BLaER1 treated with 17β-estradiol and CSF1 and Interleukin-3, amounts not matched to agents 10 nM and 100 nM (cell line): ENCODE results near the gene NCBP3.

ENCODE experiments used
- H3K27ac ChIP-seq, 11 experiments: shearing (Covaris generic); formaldehyde crosslinking; 2 replicates each; pipeline ENCODE4 v1.8.1; 2022
- H3K27me3 ChIP-seq, 11 experiments: shearing (Covaris generic); formaldehyde crosslinking; 2 replicates each; pipeline ENCODE4 v1.8.1; 2022
- H3K36me3 ChIP-seq, 11 experiments: shearing (Covaris generic); formaldehyde crosslinking; 2 replicates each; pipeline ENCODE4 v1.8.1; 2022
- H3K4me1 ChIP-seq, 10 experiments: shearing (Covaris generic); formaldehyde crosslinking; 2 replicates each; pipeline ENCODE4 v1.8.1; 2022
- H3K4me2 ChIP-seq, 11 experiments: shearing (Covaris generic); formaldehyde crosslinking; 2 replicates each; pipeline ENCODE4 v1.8.1; 2022
- H3K4me3 ChIP-seq, 10 experiments: shearing (Covaris generic); formaldehyde crosslinking; 2 replicates each; pipeline ENCODE4 v1.8.1; 2022
- H3K9ac ChIP-seq, 11 experiments: shearing (Covaris generic); formaldehyde crosslinking; 2 replicates each; pipeline ENCODE4 v1.8.1; 2022
- H3K9me3 ChIP-seq, 11 experiments: shearing (Covaris generic); formaldehyde crosslinking; replicated peaks in 1 of 11; 2 replicates each; pipeline ENCODE4 v1.8.1; 2022
- H4K20me1 ChIP-seq, 11 experiments: shearing (Covaris generic); formaldehyde crosslinking; 2 replicates each; pipeline ENCODE4 v1.8.1; 2022
- Cebpa-rat ChIP-seq, 11 experiments: shearing (Covaris generic); IDR thresholded peaks; 2 replicates each; pipeline ENCODE4 v1.8.1; 2022

Gene NCBP3

GRCh38 chr17:3887804-3888203 is 41.8 kb upstream of the NCBP3 start:
- peaks cover 0 to 27% (median 9%) of the 10 kb centered on the region in 11 experiments; a peak in 12 of 22 replicates for H4K20me1 ChIP-seq
- no peak for TF ChIP-seq Cebpa-rat (IDR thresholded peaks at IDR 0.05)
- peaks cover 0 to 22% (median 6%) of the 10 kb centered on the region in 11 experiments; a peak in 10 of 22 replicates for H3K36me3 ChIP-seq
- H3K4me1 ChIP-seq, result peaks cover 68 to 90% (median 78%) of the 10 kb centered on the region in 10 experiments
- H3K4me2 ChIP-seq, result peak overlapping the region; percentile 91 to 100 (median 99)
- peak overlapping the region in 3 of 10 experiments; percentile 30 to 62 (median 54); a peak in 6 of 20 replicates for H3K4me3 ChIP-seq
- peak overlapping the region in 10 of 11 experiments; percentile 39 to 75 (median 65); a peak in 20 of 22 replicates for H3K9ac ChIP-seq
- peaks cover 0 to 13% (median 9%) of the 10 kb centered on the region in 11 experiments; a peak in 7 of 22 replicates for H3K27me3 ChIP-seq
- peak overlapping the region in 10 of 11 experiments; percentile 57 to 90 (median 79); a peak in 19 of 22 replicates for H3K27ac ChIP-seq
- no peaks in the 10 kb centered on the region for H3K9me3 ChIP-seq

GRCh38 chr17:3887394-3887793 is 41.3 kb upstream of the NCBP3 start:
- no peak for TF ChIP-seq Cebpa-rat (IDR thresholded peaks at IDR 0.05)
- Histone ChIP-seq H3K27me3 (peaks cover 0 to 11% (median 8%) of the 10 kb centered on the region in 11 experiments; a peak in 7 of 22 replicates), H3K36me3 (peaks cover 0 to 27% (median 6%) of the 10 kb centered on the region in 11 experiments; a peak in 10 of 22 replicates), H3K9ac (peak overlapping the region in 10 of 11 experiments; percentile 39 to 75 (median 65); a peak in 21 of 22 replicates), H4K20me1 (peaks cover 0 to 27% (median 9%) of the 10 kb centered on the region in 11 experiments; a peak in 12 of 22 replicates), H3K4me2 (peak overlapping the region; percentile 91 to 100 (median 99)), H3K4me1 (peaks cover 67 to 90% (median 79%) of the 10 kb centered on the region in 10 experiments), H3K9me3 (no peaks in the 10 kb centered on the region), H3K4me3 (peak overlapping the region in 8 of 10 experiments; percentile 11 to 62 (median 42); a peak in 12 of 20 replicates), H3K27ac (peak overlapping the region in 10 of 11 experiments; percentile 57 to 90 (median 79); a peak in 21 of 22 replicates)

GRCh38 chr17:3886776-3887175 is 40.7 kb upstream of the NCBP3 start:
- Histone ChIP-seq H4K20me1 (peaks cover 0 to 24% (median 8%) of the 10 kb centered on the region in 11 experiments; a peak in 12 of 22 replicates), H3K4me2 (peak overlapping the region; percentile 91 to 100 (median 99)), H3K36me3 (peaks cover 0 to 30% (median 6%) of the 10 kb centered on the region in 11 experiments; a peak in 10 of 22 replicates), H3K4me3 (peak overlapping the region in 8 of 10 experiments; percentile 11 to 62 (median 42); a peak in 13 of 20 replicates), H3K9me3 (no peaks in the 10 kb centered on the region), H3K4me1 (peaks cover 61 to 84% (median 74%) of the 10 kb centered on the region in 10 experiments), H3K27me3 (peaks cover 0 to 5% (median 2%) of the 10 kb centered on the region in 11 experiments; a peak in 7 of 22 replicates), H3K9ac (peak overlapping the region in 10 of 11 experiments; percentile 39 to 75 (median 65); a peak in 21 of 22 replicates), H3K27ac (peak overlapping the region in 10 of 11 experiments; percentile 57 to 90 (median 79); a peak in 21 of 22 replicates)
- TF ChIP-seq Cebpa-rat (IDR thresholded peaks at IDR 0.05), result no peak

GRCh38 chr17:3885970-3886369 is 39.9 kb upstream of the NCBP3 start:
- H4K20me1 ChIP-seq, result peaks cover 0 to 16% (median 6%) of the 10 kb centered on the region in 11 experiments; a peak in 10 of 22 replicates
- H3K9me3 ChIP-seq, result no peaks in the 10 kb centered on the region
- H3K4me2 ChIP-seq, result peak overlapping the region; percentile 91 to 100 (median 99)
- no peaks in the 10 kb centered on the region for H3K27me3 ChIP-seq
- peak overlapping the region in 7 of 11 experiments; percentile 6 to 71 (median 58); a peak in 3 of 22 replicates for H3K9ac ChIP-seq
- peak overlapping the region in 8 of 11 experiments; percentile 73 to 90 (median 80); a peak in 14 of 22 replicates for H3K27ac ChIP-seq
- peaks cover 0 to 30% (median 6%) of the 10 kb centered on the region in 11 experiments; a peak in 10 of 22 replicates for H3K36me3 ChIP-seq
- no peak for TF ChIP-seq Cebpa-rat (IDR thresholded peaks at IDR 0.05)
- H3K4me3 ChIP-seq, result no peak overlapping the region
- H3K4me1 ChIP-seq, result peaks cover 53 to 76% (median 66%) of the 10 kb centered on the region in 10 experiments

GRCh38 chr17:3885271-3885670 is 39.2 kb upstream of the NCBP3 start:
- Histone ChIP-seq H3K9ac (peak overlapping the region in 4 of 11 experiments; percentile 6 to 68 (median 12); a peak in 4 of 22 replicates), H3K27ac (peak overlapping the region in 7 of 11 experiments; percentile 32 to 90 (median 81); a peak in 10 of 22 replicates)
- TF ChIP-seq Cebpa-rat (IDR thresholded peaks at IDR 0.05), result no peak

GRCh38 chr17:3884188-3884587 is 38.1 kb upstream of the NCBP3 start:
- peaks cover 35 to 65% (median 54%) of the 10 kb centered on the region in 10 experiments for H3K4me1 ChIP-seq
- peaks cover 0 to under 1% (median 0%) of the 10 kb centered on the region in 11 experiments; a peak in 2 of 22 replicates for H4K20me1 ChIP-seq
- no peak overlapping the region for H3K4me3 ChIP-seq
- H3K4me2 ChIP-seq, result peak overlapping the region in 2 of 11 experiments; percentile 7 to 99; a peak in 2 of 22 replicates
- H3K27ac ChIP-seq, result 0 out of 22 replicates have a peak overlapping the region, but pooled peaks of 1 of the 11 experiments have one; percentile 3
- H3K9me3 ChIP-seq, result no peaks in the 10 kb centered on the region
- peaks cover 0 to 30% (median 6%) of the 10 kb centered on the region in 11 experiments; a peak in 10 of 22 replicates for H3K36me3 ChIP-seq
- TF ChIP-seq Cebpa-rat (IDR thresholded peaks at IDR 0.05), result no peak
- no peak overlapping the region for H3K9ac ChIP-seq
- no peaks in the 10 kb centered on the region for H3K27me3 ChIP-seq

More at GRCh38 chr17:3885271-3885670, 39.2 kb upstream of the NCBP3 start:
- Histone ChIP-seq H3K27me3 (no peaks in the 10 kb centered on the region), H3K9me3 (no peaks in the 10 kb centered on the region), H3K4me1 (peaks cover 46 to 69% (median 59%) of the 10 kb centered on the region in 10 experiments), H3K36me3 (peaks cover 0 to 30% (median 6%) of the 10 kb centered on the region in 11 experiments; a peak in 10 of 22 replicates), H3K4me2 (peak overlapping the region in 7 of 11 experiments; percentile 91 to 100 (median 98); a peak in 13 of 22 replicates), H4K20me1 (peaks cover 0 to 9% (median 0%) of the 10 kb centered on the region in 11 experiments; a peak in 9 of 22 replicates), H3K4me3 (no peak overlapping the region)

GRCh38 chr17:3882276-3882675 is 36.2 kb upstream of the NCBP3 start:
- TF ChIP-seq Cebpa-rat (IDR thresholded peaks at IDR 0.05), result no peak
- Histone ChIP-seq H3K9ac (no peak overlapping the region), H3K27me3 (no peaks in the 10 kb centered on the region), H4K20me1 (no peaks in the 10 kb centered on the region; a peak in 1 of 22 replicates), H3K4me2 (no peak overlapping the region), H3K9me3 (no peaks in the 10 kb centered on the region), H3K27ac (0 out of 22 replicates have a peak overlapping the region, but pooled peaks of 1 of the 11 experiments have one; percentile 28), H3K4me3 (no peak overlapping the region), H3K4me1 (peaks cover 16 to 48% (median 38%) of the 10 kb centered on the region in 10 experiments), H3K36me3 (peaks cover 0 to 32% (median 6%) of the 10 kb centered on the region in 11 experiments; a peak in 10 of 22 replicates)

GRCh38 chr17:3880983-3881382 is 34.9 kb upstream of the NCBP3 start:
- no peaks in the 10 kb centered on the region for H3K9me3 ChIP-seq
- H3K9ac ChIP-seq, result no peak overlapping the region
- H3K36me3 ChIP-seq, result peaks cover 0 to 44% (median 10%) of the 10 kb centered on the region in 11 experiments; a peak in 14 of 22 replicates
- no peak overlapping the region for H3K27ac ChIP-seq
- TF ChIP-seq Cebpa-rat (IDR thresholded peaks at IDR 0.05), result no peak
- H3K4me3 ChIP-seq, result no peak overlapping the region
- H3K4me1 ChIP-seq, result peaks cover 3 to 35% (median 25%) of the 10 kb centered on the region in 10 experiments
- H3K27me3 ChIP-seq, result no peaks in the 10 kb centered on the region
- no peak overlapping the region for H3K4me2 ChIP-seq
- H4K20me1 ChIP-seq, result no peaks in the 10 kb centered on the region
